Measurements from ENCODE around the gene CEACAM5.

CEACAM5 gene

DNA sequence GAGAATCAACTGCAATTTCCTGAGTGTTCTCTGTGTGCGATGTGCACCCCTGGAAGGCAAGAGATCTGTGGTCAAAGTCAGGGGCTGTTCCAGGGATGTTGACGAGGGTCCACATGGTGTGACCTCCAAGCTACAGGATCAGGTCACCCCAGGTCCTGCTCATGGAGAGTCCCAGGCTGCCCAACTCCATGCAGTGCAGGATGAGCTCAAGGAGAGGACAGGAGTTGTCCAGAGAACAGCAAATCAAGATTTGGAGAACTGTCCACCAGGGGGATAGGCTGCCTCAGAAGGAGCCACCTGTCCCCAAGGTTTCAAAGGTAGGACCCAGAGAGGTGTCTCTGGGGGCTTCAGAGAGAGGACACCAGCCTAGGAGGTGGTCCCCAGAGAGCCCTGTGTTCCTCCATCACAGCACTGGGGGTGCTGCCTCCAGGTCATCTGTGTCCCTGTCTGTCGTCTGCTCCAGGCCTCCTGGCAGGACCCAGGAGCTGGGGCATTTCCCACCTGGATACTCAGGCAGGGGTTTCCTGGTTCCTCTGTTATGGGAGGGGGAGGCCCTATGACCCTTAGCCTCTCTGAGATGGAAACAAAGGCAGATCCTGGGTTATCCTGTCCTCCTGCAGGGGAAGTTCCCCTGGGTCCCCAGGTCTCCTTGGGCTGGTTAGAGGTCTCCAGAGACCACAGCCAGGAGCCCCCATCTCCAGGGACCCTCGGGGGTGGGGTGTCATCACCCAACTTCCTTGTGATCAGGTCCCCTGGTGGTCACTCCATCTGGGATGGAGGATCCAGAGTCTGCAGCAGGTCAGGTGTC, 18.2 kb upstream of the CEACAM5 start:
- H4K20me1 ChIP-seq, result peaks cover 0 to 9% (median 0%) of the 10 kb centered on the region in 11 experiments; a peak in 2 of 22 replicates
- no peaks in the 10 kb centered on the region for H3K36me3 ChIP-seq
- H3K9ac ChIP-seq, result no peak overlapping the region
- TF ChIP-seq Cebpa-rat (IDR thresholded peaks at IDR 0.05), result no peak
- peaks cover 9 to 44% (median 39%) of the 10 kb centered on the region in 10 experiments for H3K4me1 ChIP-seq
- H3K4me2 ChIP-seq, result peak overlapping the region; percentile 21 to 68 (median 53); a peak in 18 of 22 replicates
- H3K27me3 ChIP-seq, result no peaks in the 10 kb centered on the region
- no peak overlapping the region for H3K27ac ChIP-seq
- H3K4me3 ChIP-seq, result no peak overlapping the region
- peaks cover 0 to 18% (median 0%) of the 10 kb centered on the region in 11 experiments; a peak in 5 of 22 replicates for H3K9me3 ChIP-seq (replicated peaks in 1 of 11)

DNA sequence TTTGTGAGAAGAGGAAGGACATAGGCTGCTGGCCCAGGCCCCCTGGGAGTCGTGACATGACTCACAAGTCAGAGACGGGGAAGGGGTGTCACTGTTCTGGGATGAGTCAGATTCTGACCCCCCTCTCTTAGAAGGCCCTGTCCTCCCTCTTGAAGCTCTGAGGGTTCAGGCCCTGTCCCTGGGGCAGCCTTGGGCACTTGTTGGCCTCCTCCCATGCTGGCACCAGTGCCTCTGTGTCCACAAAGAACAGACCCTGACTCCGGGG, 17.7 kb upstream of the CEACAM5 start:
- Histone ChIP-seq H3K36me3 (no peaks in the 10 kb centered on the region), H3K4me2 (peak overlapping the region; percentile 21 to 68 (median 53); a peak in 19 of 22 replicates), H3K9ac (no peak overlapping the region), H3K9me3 (replicated peaks in 1 of 11) (peaks cover 0 to 18% (median 0%) of the 10 kb centered on the region in 11 experiments; a peak in 5 of 22 replicates), H3K27me3 (no peaks in the 10 kb centered on the region; a peak in 1 of 22 replicates), H3K4me3 (no peak overlapping the region), H4K20me1 (peaks cover 0 to 9% (median 0%) of the 10 kb centered on the region in 11 experiments; a peak in 2 of 22 replicates), H3K27ac (0 out of 22 replicates have a peak overlapping the region, but pooled peaks of 1 of the 11 experiments have one; percentile 8), H3K4me1 (peaks cover 9 to 44% (median 39%) of the 10 kb centered on the region in 10 experiments)
- no peak for TF ChIP-seq Cebpa-rat (IDR thresholded peaks at IDR 0.05)

DNA sequence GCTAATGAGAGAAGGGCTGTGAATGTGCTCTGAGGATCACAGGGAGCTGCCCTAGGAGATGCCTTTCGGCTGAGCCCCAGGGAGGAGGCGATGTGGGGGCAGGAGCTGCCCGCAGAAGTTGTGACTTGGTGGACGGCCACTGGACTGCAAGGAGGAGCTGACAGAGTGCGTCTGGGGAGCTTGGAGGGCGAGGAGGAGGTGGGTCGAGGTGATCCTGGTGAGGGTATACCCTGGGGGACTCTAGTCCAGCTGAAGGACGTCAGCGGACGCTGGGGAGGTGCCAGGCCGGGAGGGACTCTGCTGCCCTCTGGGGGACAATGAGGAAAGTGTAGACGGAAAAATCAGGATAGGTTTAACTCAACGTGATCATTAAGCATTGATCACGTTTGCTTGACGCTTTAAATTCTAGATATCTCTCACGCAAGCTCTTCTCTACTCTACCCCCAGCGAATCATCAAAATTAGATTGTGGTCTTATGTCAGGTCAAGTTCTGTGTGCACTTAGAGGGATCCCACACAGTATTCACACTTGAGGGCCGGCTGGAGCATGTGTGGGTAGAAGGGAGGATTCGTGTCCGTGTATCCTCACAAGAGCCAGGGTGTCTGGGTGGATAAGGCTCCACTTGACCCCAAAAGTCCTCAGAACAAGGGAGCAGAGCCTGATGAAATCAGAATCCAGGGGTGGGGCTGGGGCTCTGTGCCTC, 17.0 kb upstream of the CEACAM5 start:
- Histone ChIP-seq H3K4me1 (peaks cover 9 to 44% (median 39%) of the 10 kb centered on the region in 10 experiments), H3K9ac (no peak overlapping the region), H4K20me1 (peaks cover 0 to 9% (median 0%) of the 10 kb centered on the region in 11 experiments; a peak in 2 of 22 replicates), H3K27ac (0 out of 22 replicates have a peak overlapping the region, but pooled peaks of 2 of the 11 experiments have one; percentile 7 to 8), H3K36me3 (no peaks in the 10 kb centered on the region), H3K4me2 (peak overlapping the region; percentile 21 to 68 (median 53); a peak in 19 of 22 replicates), H3K27me3 (no peaks in the 10 kb centered on the region; a peak in 1 of 22 replicates), H3K9me3 (replicated peaks in 1 of 11) (peaks cover 0 to 18% (median 0%) of the 10 kb centered on the region in 11 experiments; a peak in 5 of 22 replicates), H3K4me3 (no peak overlapping the region)
- TF ChIP-seq Cebpa-rat (IDR thresholded peaks at IDR 0.05), result no peak

DNA sequence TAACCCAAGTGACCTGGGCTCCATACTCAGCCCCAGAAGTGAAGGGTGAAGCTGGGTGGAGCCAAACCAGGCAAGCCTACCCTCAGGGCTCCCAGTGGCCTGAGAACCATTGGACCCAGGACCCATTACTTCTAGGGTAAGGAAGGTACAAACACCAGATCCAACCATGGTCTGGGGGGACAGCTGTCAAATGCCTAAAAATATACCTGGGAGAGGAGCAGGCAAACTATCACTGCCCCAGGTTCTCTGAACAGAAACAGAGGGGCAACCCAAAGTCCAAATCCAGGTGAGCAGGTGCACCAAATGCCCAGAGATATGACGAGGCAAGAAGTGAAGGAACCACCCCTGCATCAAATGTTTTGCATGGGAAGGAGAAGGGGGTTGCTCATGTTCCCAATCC, 14.2 kb upstream of the CEACAM5 start:
- Histone ChIP-seq H3K36me3 (no peaks in the 10 kb centered on the region), H3K4me2 (no peak overlapping the region), H3K4me3 (no peak overlapping the region), H3K9ac (no peak overlapping the region), H3K9me3 (replicated peaks in 1 of 11) (peaks cover 0 to 18% (median 0%) of the 10 kb centered on the region in 11 experiments; a peak in 5 of 22 replicates), H3K27me3 (peaks cover 0 to 17% (median 0%) of the 10 kb centered on the region in 11 experiments; a peak in 5 of 22 replicates), H4K20me1 (peaks cover 0 to 25% (median 0%) of the 10 kb centered on the region in 11 experiments; a peak in 3 of 22 replicates), H3K27ac (no peak overlapping the region), H3K4me1 (peaks cover 21 to 48% (median 30%) of the 10 kb centered on the region in 10 experiments)
- no peak for TF ChIP-seq Cebpa-rat (IDR thresholded peaks at IDR 0.05)

DNA sequence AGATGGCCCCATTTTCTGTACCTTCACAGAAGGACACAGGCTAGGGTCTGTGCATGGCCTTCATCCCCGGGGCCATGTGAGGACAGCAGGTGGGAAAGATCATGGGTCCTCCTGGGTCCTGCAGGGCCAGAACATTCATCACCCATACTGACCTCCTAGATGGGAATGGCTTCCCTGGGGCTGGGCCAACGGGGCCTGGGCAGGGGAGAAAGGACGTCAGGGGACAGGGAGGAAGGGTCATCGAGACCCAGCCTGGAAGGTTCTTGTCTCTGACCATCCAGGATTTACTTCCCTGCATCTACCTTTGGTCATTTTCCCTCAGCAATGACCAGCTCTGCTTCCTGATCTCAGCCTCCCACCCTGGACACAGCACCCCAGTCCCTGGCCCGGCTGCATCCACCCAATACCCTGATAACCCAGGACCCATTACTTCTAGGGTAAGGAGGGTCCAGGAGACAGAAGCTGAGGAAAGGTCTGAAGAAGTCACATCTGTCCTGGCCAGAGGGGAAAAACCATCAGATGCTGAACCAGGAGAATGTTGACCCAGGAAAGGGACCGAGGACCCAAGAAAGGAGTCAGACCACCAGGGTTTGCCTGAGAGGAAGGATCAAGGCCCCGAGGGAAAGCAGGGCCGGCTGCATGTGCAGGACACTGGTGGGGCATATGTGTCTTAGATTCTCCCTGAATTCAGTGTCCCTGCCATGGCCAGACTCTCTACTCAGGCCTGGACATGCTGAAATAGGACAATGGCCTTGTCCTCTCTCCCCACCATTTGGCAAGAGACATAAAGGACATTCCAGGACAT, 13.4 kb upstream of the CEACAM5 start:
- H3K27me3 ChIP-seq, result peaks cover 0 to 19% (median 0%) of the 10 kb centered on the region in 11 experiments; a peak in 5 of 22 replicates
- H4K20me1 ChIP-seq, result peaks cover 0 to 31% (median 0%) of the 10 kb centered on the region in 11 experiments; a peak in 3 of 22 replicates
- H3K36me3 ChIP-seq, result no peaks in the 10 kb centered on the region
- H3K4me3 ChIP-seq, result no peak overlapping the region
- no peak overlapping the region for H3K4me2 ChIP-seq
- peaks cover 17 to 47% (median 29%) of the 10 kb centered on the region in 10 experiments for H3K4me1 ChIP-seq
- TF ChIP-seq Cebpa-rat (IDR thresholded peaks at IDR 0.05), result no peak
- H3K27ac ChIP-seq, result no peak overlapping the region
- peaks cover 0 to 18% (median 0%) of the 10 kb centered on the region in 11 experiments; a peak in 5 of 22 replicates for H3K9me3 ChIP-seq (replicated peaks in 1 of 11)
- no peak overlapping the region for H3K9ac ChIP-seq

DNA sequence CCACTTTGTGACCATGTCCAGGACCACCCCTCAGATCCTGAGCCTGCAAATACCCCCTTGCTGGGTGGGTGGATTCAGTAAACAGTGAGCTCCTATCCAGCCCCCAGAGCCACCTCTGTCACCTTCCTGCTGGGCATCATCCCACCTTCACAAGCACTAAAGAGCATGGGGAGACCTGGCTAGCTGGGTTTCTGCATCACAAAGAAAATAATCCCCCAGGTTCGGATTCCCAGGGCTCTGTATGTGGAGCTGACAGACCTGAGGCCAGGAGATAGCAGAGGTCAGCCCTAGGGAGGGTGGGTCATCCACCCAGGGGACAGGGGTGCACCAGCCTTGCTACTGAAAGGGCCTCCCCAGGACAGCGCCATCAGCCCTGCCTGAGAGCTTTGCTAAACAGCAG, 12.7 kb upstream of the CEACAM5 start:
- Histone ChIP-seq H3K4me3 (no peak overlapping the region), H3K4me2 (no peak overlapping the region), H4K20me1 (peaks cover 0 to 30% (median 0%) of the 10 kb centered on the region in 11 experiments; a peak in 3 of 22 replicates), H3K4me1 (peaks cover 10 to 40% (median 23%) of the 10 kb centered on the region in 10 experiments), H3K36me3 (no peaks in the 10 kb centered on the region), H3K9me3 (replicated peaks in 1 of 11) (peaks cover 0 to 18% (median 0%) of the 10 kb centered on the region in 11 experiments; a peak in 5 of 22 replicates), H3K27me3 (peaks cover 0 to 23% (median 0%) of the 10 kb centered on the region in 11 experiments; a peak in 5 of 22 replicates), H3K9ac (no peak overlapping the region), H3K27ac (no peak overlapping the region)
- no peak for TF ChIP-seq Cebpa-rat (IDR thresholded peaks at IDR 0.05)

DNA sequence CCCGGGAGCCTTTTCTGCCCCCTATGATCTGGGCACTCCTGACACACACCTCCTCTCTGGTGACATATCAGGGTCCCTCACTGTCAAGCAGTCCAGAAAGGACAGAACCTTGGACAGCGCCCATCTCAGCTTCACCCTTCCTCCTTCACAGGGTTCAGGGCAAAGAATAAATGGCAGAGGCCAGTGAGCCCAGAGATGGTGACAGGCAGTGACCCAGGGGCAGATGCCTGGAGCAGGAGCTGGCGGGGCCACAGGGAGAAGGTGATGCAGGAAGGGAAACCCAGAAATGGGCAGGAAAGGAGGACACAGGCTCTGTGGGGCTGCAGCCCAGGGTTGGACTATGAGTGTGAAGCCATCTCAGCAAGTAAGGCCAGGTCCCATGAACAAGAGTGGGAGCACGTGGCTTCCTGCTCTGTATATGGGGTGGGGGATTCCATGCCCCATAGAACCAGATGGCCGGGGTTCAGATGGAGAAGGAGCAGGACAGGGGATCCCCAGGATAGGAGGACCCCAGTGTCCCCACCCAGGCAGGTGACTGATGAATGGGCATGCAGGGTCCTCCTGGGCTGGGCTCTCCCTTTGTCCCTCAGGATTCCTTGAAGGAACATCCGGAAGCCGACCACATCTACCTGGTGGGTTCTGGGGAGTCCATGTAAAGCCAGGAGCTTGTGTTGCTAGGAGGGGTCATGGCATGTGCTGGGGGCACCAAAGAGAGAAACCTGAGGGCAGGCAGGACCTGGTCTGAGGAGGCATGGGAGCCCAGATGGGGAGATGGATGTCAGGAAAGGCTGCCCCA, 11.8 kb upstream of the CEACAM5 start:
- no peak for TF ChIP-seq Cebpa-rat (IDR thresholded peaks at IDR 0.05)
- Histone ChIP-seq H3K27me3 (peaks cover 0 to 32% (median 0%) of the 10 kb centered on the region in 11 experiments; a peak in 5 of 22 replicates), H3K4me2 (no peak overlapping the region), H3K36me3 (no peaks in the 10 kb centered on the region), H3K4me3 (no peak overlapping the region), H3K4me1 (peaks cover 2 to 31% (median 17%) of the 10 kb centered on the region in 10 experiments; a peak in 16 of 20 replicates), H3K9ac (no peak overlapping the region), H3K9me3 (replicated peaks in 1 of 11) (peaks cover 0 to 18% (median 0%) of the 10 kb centered on the region in 11 experiments; a peak in 5 of 22 replicates), H4K20me1 (peaks cover 0 to 38% (median 0%) of the 10 kb centered on the region in 11 experiments; a peak in 5 of 22 replicates), H3K27ac (no peak overlapping the region)

Measured in BLaER1 treated with 17β-estradiol and CSF1 and Interleukin-3, amounts not matched to agents 10 nM and 100 nM (cell line).